Loucy (cell line): ENCODE results near the gene RNU4-1.
A peak's percentile ranks its signal among the peaks of the same experiment; 100 is the strongest.

Experiments
- H2AFZ ChIP-seq: fragments of 200-600 bp; sonication (generic); 2 replicates; pipeline ENCODE4 v1.6.0; 2016; ENCODE audit warnings: antibody characterized with exemption, mild to moderate bottlenecking, low read length, moderate library complexity
- H3F3A ChIP-seq: fragments of 200-600 bp; 2 replicates; pipeline ENCODE4 v1.6.0; 2016; ENCODE audit warnings: antibody characterized with exemption, low read depth, mild to moderate bottlenecking
- H3K27me3 ChIP-seq: fragments of 200-600 bp; sonication (generic); 2 replicates; pipeline ENCODE4 v1.6.1; 2014; ENCODE audit warnings: low read length, mild to moderate bottlenecking; ENCODE audit not compliant: insufficient read depth, poor library complexity, severe bottlenecking
- H3K36me3 ChIP-seq: fragments of 200-600 bp; sonication (generic); 2 replicates; pipeline ENCODE4 v1.6.1; 2016; ENCODE audit warnings: low read length; ENCODE audit not compliant: insufficient read depth
- H3K4me1 ChIP-seq: fragments of 200-600 bp; sonication (generic); 2 replicates; pipeline ENCODE4 v1.5.1; 2014; ENCODE audit warnings: low read length, mild to moderate bottlenecking; ENCODE audit not compliant: insufficient read depth, poor library complexity, severe bottlenecking
- H3K4me2 ChIP-seq: fragments of 200-600 bp; sonication (generic); 2 replicates; pipeline ENCODE4 v1.6.0; 2014; ENCODE audit warnings: antibody characterized with exemption, low read length, low read depth, mild to moderate bottlenecking; ENCODE audit not compliant: poor library complexity, severe bottlenecking
- H3K4me3 ChIP-seq: fragments of 200-600 bp; sonication (generic); 2 replicates; pipeline ENCODE4 v1.5.1; 2014; ENCODE audit warnings: low read length, mild to moderate bottlenecking, mixed read lengths; ENCODE audit not compliant: poor library complexity, severe bottlenecking
- H3K79me2 ChIP-seq: fragments of 200-600 bp; sonication (generic); 2 replicates; pipeline ENCODE4 v1.6.1; 2014; ENCODE audit warnings: low read length; ENCODE audit not compliant: insufficient read depth
- H3K9ac ChIP-seq: fragments of 200-600 bp; sonication (generic); 2 replicates; pipeline ENCODE4 v1.6.0; 2014; ENCODE audit warnings: mild to moderate bottlenecking, low read depth, low read length, moderate library complexity; ENCODE audit not compliant: poor library complexity, severe bottlenecking
- H3K9me2 ChIP-seq: fragments of 200-600 bp; sonication (generic); replicated peaks from 2 replicates; pipeline ENCODE4 v1.6.1; 2016; ENCODE audit warnings: low read depth, low read length, mixed read lengths
- H3K9me3 ChIP-seq: fragments of 200-600 bp; sonication (generic); 2 replicates; pipeline ENCODE4 v1.6.1; 2014; ENCODE audit warnings: mild to moderate bottlenecking, antibody characterized with exemption, low read length, low read depth; ENCODE audit not compliant: insufficient read depth
- H4K20me1 ChIP-seq: fragments of 200-600 bp; sonication (generic); 2 replicates; pipeline ENCODE4 v1.6.0; 2014; ENCODE audit warnings: antibody characterized with exemption, low read length, mild to moderate bottlenecking; ENCODE audit not compliant: insufficient read depth, poor library complexity, severe bottlenecking
- CTCF ChIP-seq: fragments of 200-600 bp; sonication (generic); conservative IDR thresholded peaks from 2 replicates; pipeline ENCODE4 v1.5.1; 2014; ENCODE audit warnings: mild to moderate bottlenecking, antibody characterized with exemption, low read length
- EZH2phosphoT487 ChIP-seq: fragments of 200-600 bp; IDR thresholded peaks from 2 replicates; pipeline ENCODE4 v1.6.1; 2018; ENCODE audit warnings: antibody characterized with exemption, mild to moderate bottlenecking, moderate library complexity, borderline replicate concordance

Gene RNU4-1

GRCh38 chr12:120314220-120314619 is 21.2 kb upstream of the RNU4-1 start:
- no peaks in the 10 kb centered on the region for H3K27me3 ChIP-seq
- no peaks in the 10 kb centered on the region for H3K9me2 ChIP-seq
- no peak overlapping the region for H3K4me3 ChIP-seq
- H3K4me2 ChIP-seq, result no peak overlapping the region
- H3K4me1 ChIP-seq, result peaks cover 11% of the 10 kb centered on the region
- no peaks in the 10 kb centered on the region for H3K36me3 ChIP-seq
- no peaks in the 10 kb centered on the region for H3K9me3 ChIP-seq
- H3F3A ChIP-seq, result no peaks in the 10 kb centered on the region
- no peaks in the 10 kb centered on the region for H3K79me2 ChIP-seq
- H2AFZ ChIP-seq, result no peak overlapping the region
- TF ChIP-seq CTCF, result peak; percentile 53
- TF ChIP-seq EZH2phosphoT487, result no peak
- H4K20me1 ChIP-seq, result no peaks in the 10 kb centered on the region
- no peak overlapping the region for H3K9ac ChIP-seq

GRCh38 chr12:120301962-120302815 is 9.2 kb upstream of the RNU4-1 start, which contains the start of gene SIRT4:
Gene SIRT4 (plus strand): TSS chr12:120302321. CDS start chr12:120303562, 1,241 bp downstream.
- no peaks in the 10 kb centered on the region for H3K36me3 ChIP-seq
- TF ChIP-seq CTCF (peak; percentile 87), EZH2phosphoT487 (no peak)
- no peaks in the 10 kb centered on the region for H4K20me1 ChIP-seq
- H3K27me3 ChIP-seq, result no peaks in the 10 kb centered on the region
- H3K4me1 ChIP-seq, result no peaks in the 10 kb centered on the region
- peak within 1 kb of the TSS; percentile 99 for H2AFZ ChIP-seq
- no peaks in the 10 kb centered on the region for H3K79me2 ChIP-seq
- H3K9ac ChIP-seq, result peak within 1 kb of the TSS; percentile 71
- H3K9me2 ChIP-seq, result no peaks in the 10 kb centered on the region
- no peaks in the 10 kb centered on the region for H3K9me3 ChIP-seq
- H3K4me2 ChIP-seq, result peak within 1 kb of the TSS; percentile 76
- H3F3A ChIP-seq, result no peaks in the 10 kb centered on the region
- peak within 1 kb of the TSS; percentile 84 for H3K4me3 ChIP-seq

GRCh38 chr12:120292411-120292660 is 701 bp downstream of the RNU4-1 start:
- Histone ChIP-seq H3K79me2 (no peaks in the 10 kb centered on the region), H3F3A (peaks cover 17% of the 10 kb centered on the region), H3K9me2 (no peaks in the 10 kb centered on the region), H2AFZ (peak overlapping the region; percentile 83), H3K9me3 (no peaks in the 10 kb centered on the region), H3K9ac (peak overlapping the region; percentile 94), H3K4me2 (peak overlapping the region; percentile 87), H3K27me3 (no peaks in the 10 kb centered on the region), H3K4me1 (peaks cover 9% of the 10 kb centered on the region), H4K20me1 (no peaks in the 10 kb centered on the region), H3K4me3 (peak overlapping the region; percentile 78), H3K36me3 (no peaks in the 10 kb centered on the region)
- TF ChIP-seq CTCF (no peak), EZH2phosphoT487 (no peak)
